Measurements from ENCODE around the gene ZNF385D.
"Not testable (repeated sequence)": the region's sequence is repeated elsewhere in the genome, so short reads cannot be mapped to it uniquely, and the experiment has no call there.

The ZNF385D gene

GRCh38 chr3:21434310-21434709 lies 316.7 kb downstream of the ZNF385D start:
- no peak for DNase-seq

GRCh38 chr3:21433751-21434150 lies 317.3 kb downstream of the ZNF385D start:
- no peak for DNase-seq

- DNase-seq: no peak
Observed at GRCh38 chr3:21426920-21427319, 324.1 kb downstream of the ZNF385D start.

GRCh38 chr3:21425715-21426114 lies 325.3 kb downstream of the ZNF385D start:
- no peak for DNase-seq

- no peak for DNase-seq
Observed at GRCh38 chr3:21421096-21421495, 329.9 kb downstream of the ZNF385D start.

- no peak for DNase-seq
Observed at GRCh38 chr3:21417991-21418390, 333.0 kb downstream of the ZNF385D start.

GRCh38 chr3:21414506-21414905 lies 336.5 kb downstream of the ZNF385D start:
- no peak for DNase-seq

GRCh38 chr3:21411058-21411457 lies 340.0 kb downstream of the ZNF385D start:
- DNase-seq: no peak

GRCh38 chr3:21409401-21409800 lies 341.6 kb downstream of the ZNF385D start:
- no peak for DNase-seq

GRCh38 chr3:21407743-21408142 lies 343.3 kb downstream of the ZNF385D start:
- DNase-seq: no peak

GRCh38 chr3:21405671-21406667 lies 345.0 kb downstream of the ZNF385D start:
- no peak for DNase-seq

- no peak for DNase-seq
Observed at GRCh38 chr3:21398461-21398860, 352.5 kb downstream of the ZNF385D start.

GRCh38 chr3:21393683-21394311 lies 357.2 kb downstream of the ZNF385D start:
- no peak for DNase-seq

- DNase-seq: no peak
Observed at GRCh38 chr3:21392526-21392925, 358.5 kb downstream of the ZNF385D start.

GRCh38 chr3:21390856-21391255 lies 360.2 kb downstream of the ZNF385D start:
- DNase-seq: no peak

- DNase-seq: no peak
Observed at GRCh38 chr3:21390136-21390535, 360.9 kb downstream of the ZNF385D start.

- DNase-seq: not testable (repeated sequence)
Observed at GRCh38 chr3:21387142-21387826, 363.7 kb downstream of the ZNF385D start.

- not testable (repeated sequence) for DNase-seq
Observed at GRCh38 chr3:21378036-21378435, 373.0 kb downstream of the ZNF385D start.

GRCh38 chr3:21377071-21377769 lies 373.8 kb downstream of the ZNF385D start:
- DNase-seq: no peak

- DNase-seq: no peak
Observed at GRCh38 chr3:21372316-21372715, 378.7 kb downstream of the ZNF385D start.
